B cell (primary cell): ENCODE data around the gene TBX15. TPM values are rescaled to one million over a fixed set of nuclear protein-coding genes. Genes with fewer than 3 reads are reported as not detected.

Experiments used
- ATAC-seq: fragments of 200-7000 bp; cut with Tn5 transposase; one replicate; pipeline ENCODE4 v1.10.0; 2021; ENCODE audit warnings: low read depth, mild to moderate bottlenecking, moderate number of reproducible peaks, moderate library complexity
- CTCF ChIA-PET: fragments of 350-600 bp; sonication (Branson Sonifier 250); formaldehyde crosslinking; loops from one replicate; lab custom pipeline; 2021; ENCODE audit warnings: antibody characterized with exemption, inconsistent platforms; lab: Charles Lee
- POLR2A ChIA-PET: fragments of 350-600 bp; sonication (Branson Sonifier 250); formaldehyde crosslinking; loops from one replicate; lab custom pipeline; 2021; ENCODE audit warnings: antibody characterized with exemption; lab: Charles Lee
- DNase-seq: peaks from one replicate; pipeline ENCODE4 v3.0.0; 2013
- H2AFZ ChIP-seq: 2 replicates; pipeline ENCODE4 v1.6.1; 2012; ENCODE audit warnings: mild to moderate bottlenecking, low read depth, low read length; ENCODE audit not compliant: insufficient read depth, poor library complexity, severe bottlenecking
- H3K27ac ChIP-seq, 2 donors: 1 replicate in 1 of 2; 2 replicates in 1 of 2; pipeline ENCODE4 v1.5.1; 2012 to 2013; ENCODE audit warnings: low read length in 2 of 2, mild to moderate bottlenecking in 2 of 2, moderate library complexity in 1 of 2
- H3K27me3 ChIP-seq, 4 experiments: fragments of 200-600 bp in 1 of 4; sonication (generic) in 1 of 4; replicated peaks in 1 of 4; 1 replicate in 2 of 4; 2 replicates in 2 of 4; pipeline versions ENCODE4 v1.6.1 to v1.7.0; 2013 to 2016; ENCODE audit warnings: low read length in 3 of 4, mild to moderate bottlenecking in 2 of 4, mixed read lengths in 1 of 4, moderate library complexity in 1 of 4; ENCODE audit not compliant: insufficient read depth in 4 of 4, control insufficient read depth in 3 of 4; ENCODE audit errors: control extremely low read depth in 1 of 4
- H3K36me3 ChIP-seq, 2 experiments: replicated peaks in 1 of 2; 1 replicate in 1 of 2; 2 replicates in 1 of 2; pipeline versions ENCODE4 v1.6.1 to v1.7.1; 2013; ENCODE audit warnings: low read length in 1 of 2; ENCODE audit not compliant: insufficient read depth in 2 of 2, control insufficient read depth in 1 of 2; ENCODE audit errors: control extremely low read depth in 1 of 2, extremely low read depth in 1 of 2
- H3K4me1 ChIP-seq, 2 donors: fragments of 200-600 bp in 1 of 2; sonication (generic) in 1 of 2; 1 replicate in 1 of 2; 2 replicates in 1 of 2; pipeline versions ENCODE4 v1.5.1 to v1.6.1; 2013 to 2017; ENCODE audit warnings: low read length in 2 of 2; ENCODE audit not compliant: control insufficient read depth in 2 of 2, insufficient read depth in 2 of 2
- H3K4me2 ChIP-seq: replicated peaks from 2 replicates; pipeline ENCODE3; 2012; ENCODE audit warnings: mild to moderate bottlenecking, low read depth, low read length; ENCODE audit not compliant: poor library complexity, severe bottlenecking
- H3K4me3 ChIP-seq, 5 experiments: fragments of 200-600 bp in 1 of 5; sonication (generic) in 1 of 5; 1 replicate in 3 of 5; 2 replicates in 2 of 5; pipeline versions ENCODE4 v1.5.1 to v1.7.0; 2011 to 2016; ENCODE audit warnings: low read length in 4 of 5, mild to moderate bottlenecking in 4 of 5, low read depth in 2 of 5, control low read depth in 1 of 5, moderate library complexity in 1 of 5; ENCODE audit not compliant: insufficient read depth in 1 of 5; ENCODE audit errors: control extremely low read depth in 1 of 5, extremely low read depth in 1 of 5
- H3K79me2 ChIP-seq: fragments of 200-600 bp; sonication (generic); one replicate; pipeline ENCODE4 v1.6.0; 2016; ENCODE audit warnings: low read length; ENCODE audit not compliant: control insufficient read depth, insufficient read depth
- H3K9ac ChIP-seq: fragments of 200-600 bp; sonication (generic); 2 replicates; pipeline ENCODE4 v1.6.1; 2017; ENCODE audit warnings: mild to moderate bottlenecking, low read length, moderate library complexity
- H3K9me3 ChIP-seq, 3 donors: one replicate each; pipeline versions ENCODE4 v1.6.1 to v1.7.1; 2013; ENCODE audit warnings: low read length in 2 of 3; ENCODE audit not compliant: control insufficient read depth in 2 of 3, insufficient read depth in 1 of 3; ENCODE audit errors: control extremely low read depth in 1 of 3
- H4K20me1 ChIP-seq: 2 replicates; pipeline ENCODE4 v1.6.0; 2012; ENCODE audit warnings: mild to moderate bottlenecking, low read length; ENCODE audit not compliant: insufficient read depth, control insufficient read depth, poor library complexity, severe bottlenecking
- H3K27ac Mint-ChIP-seq: one replicate; pipeline ENCODE4 v1.8.0; 2021; ENCODE audit warnings: mixed read lengths
- H3K27me3 Mint-ChIP-seq: one replicate; pipeline ENCODE4 v1.8.0; 2021; ENCODE audit warnings: mixed read lengths
- H3K4me1 Mint-ChIP-seq: one replicate; pipeline ENCODE4 v1.8.0; 2021; ENCODE audit warnings: mixed read lengths
- H3K4me3 Mint-ChIP-seq: one replicate; pipeline ENCODE4 v1.8.0; 2021; ENCODE audit warnings: mixed read lengths
- H3K9me3 Mint-ChIP-seq: one replicate; pipeline ENCODE4 v1.8.0; 2022; ENCODE audit warnings: mixed read lengths; ENCODE audit not compliant: insufficient read depth
- CTCF ChIP-seq: fragments of 200-600 bp; IDR thresholded peaks from one replicate; pipeline ENCODE4 v1.8.0; 2022; ENCODE audit warnings: antibody characterized with exemption, mild to moderate bottlenecking
- EZH2 ChIP-seq: IDR thresholded peaks from 2 replicates; pipeline ENCODE4 v1.6.1; 2012; ENCODE audit warnings: borderline replicate concordance, low read depth, mild to moderate bottlenecking, moderate library complexity, low read length; ENCODE audit not compliant: insufficient read depth, poor library complexity, severe bottlenecking
- WGBS: methylation state at CpG from one replicate; pipeline ENCODE4 v1.1.5; 2013; ENCODE audit warnings: missing lambda C conversion rate; ENCODE audit not compliant: insufficient coverage; 5-methylcytosine and 5-hydroxymethylcytosine counted together
- intact Hi-C: fragments of 100-400 bp; cut with micrococcal nuclease; formaldehyde crosslinking; loops from one replicate; pipeline ENCODE4 v1.10.0; 2022
- polyA plus RNA-seq: library from polyadenylated mRNA; depleted of rRNA; stranded (reverse); fragments of >200 nt; gene quantifications from 2 replicates; pipeline ENCODE4 v1.2.3, GENCODE V29; 2012
- total RNA-seq, 2 donors: library from RNA; stranded (reverse); fragments of 120-200 nt in 1 of 2; gene quantifications; 1 replicate in 1 of 2; 2 replicates in 1 of 2; pipeline versions ENCODE4 v1.2.3 to v1.2.4, GENCODE V29; 2013 to 2022

Gene TBX15
- total and polyA plus RNA-seq, 2 donors (not counting 1 experiment from before 2014, with no cell fraction given), result 0.03 to 0.15 TPM

GRCh38 chr1:118900643-118901440, 87.3 kb downstream of the TBX15 start:
- H3K9me3 ChIP-seq, result peaks cover 0 to 2% (median 0%) of the 10 kb centered on the region in 3 donors
- H3K4me3 ChIP-seq, result no peak overlapping the region
- ATAC-seq (no peak), DNase-seq (no peak)
- no peaks in the 10 kb centered on the region for H3K27me3 ChIP-seq
- Mint-ChIP-seq H3K9me3 (peaks cover 2% of the 10 kb centered on the region), H3K4me3 (no peak overlapping the region), H3K4me1 (no peaks in the 10 kb centered on the region), H3K27ac (no peak overlapping the region), H3K27me3 (no peaks in the 10 kb centered on the region)
- no peak overlapping the region for H3K4me2 ChIP-seq
- TF ChIP-seq CTCF, result no peak
- no peak for TF ChIP-seq EZH2
- ChIA-PET POLR2A (no interaction called here), CTCF (no interaction called here)
- no peak overlapping the region for H3K9ac ChIP-seq
- no peaks in the 10 kb centered on the region for H3K36me3 ChIP-seq
- no peak overlapping the region for H2AFZ ChIP-seq
- H3K4me1 ChIP-seq, result no peaks in the 10 kb centered on the region
- no peaks in the 10 kb centered on the region for H3K79me2 ChIP-seq
- no peaks in the 10 kb centered on the region for H4K20me1 ChIP-seq
- H3K27ac ChIP-seq, result no peak overlapping the region
- intact Hi-C loops, result no loop called here

- Mint-ChIP-seq H3K4me3 (no peak overlapping the region), H3K27me3 (peaks cover 1% of the 10 kb centered on the region), H3K27ac (no peak overlapping the region), H3K4me1 (no peaks in the 10 kb centered on the region), H3K9me3 (peaks cover 2% of the 10 kb centered on the region)
- no peak overlapping the region for H2AFZ ChIP-seq
- H3K4me1 ChIP-seq, result no peaks in the 10 kb centered on the region
- CTCF ChIA-PET, result no interaction called here
- no peak overlapping the region for H3K4me3 ChIP-seq
- POLR2A ChIA-PET, result no interaction called here
- H3K36me3 ChIP-seq, result no peaks in the 10 kb centered on the region
- 60% methylated on average over 1 of the region's 3 CpGs for WGBS
- DNase-seq (no peak), ATAC-seq (no peak)
- peaks cover 0 to 2% (median 0%) of the 10 kb centered on the region in 3 donors for H3K9me3 ChIP-seq
- H3K27me3 ChIP-seq, result no peaks in the 10 kb centered on the region
- TF ChIP-seq EZH2 (no peak), CTCF (no peak)
- intact Hi-C loops, result no loop called here
- H3K79me2 ChIP-seq, result no peaks in the 10 kb centered on the region
- H4K20me1 ChIP-seq, result no peaks in the 10 kb centered on the region
- H3K4me2 ChIP-seq, result no peak overlapping the region
- H3K27ac ChIP-seq, result no peak overlapping the region
- no peak overlapping the region for H3K9ac ChIP-seq
Observed at GRCh38 chr1:118899340-118899739, 88.8 kb downstream of the TBX15 start.
